ENCODE measurements around the gene DPM1. TPM values are rescaled to one million over a fixed set of nuclear protein-coding genes. Genes with fewer than 3 reads are reported as not detected.

Gene DPM1
- total RNA-seq, 2 donors from 2014 or later, result 56.6 to 64.3 TPM

DNA sequence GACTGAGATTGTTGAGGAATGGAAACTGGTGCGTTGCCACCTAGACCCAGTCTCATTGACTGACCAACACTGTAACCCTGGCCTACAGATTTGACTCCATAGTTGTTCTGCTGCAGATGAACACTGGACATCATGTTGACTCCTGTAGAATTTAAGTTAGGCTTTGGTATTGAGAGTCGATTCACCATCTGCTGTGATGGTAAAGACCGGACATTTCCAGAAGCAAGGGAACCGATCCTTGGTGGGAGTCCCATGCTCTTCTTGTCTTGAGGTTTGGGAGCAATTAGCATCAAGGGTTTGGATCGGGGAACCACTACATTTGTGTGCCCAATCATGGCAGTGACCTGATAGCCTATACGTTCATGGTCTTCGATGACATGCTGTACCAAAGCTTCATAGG lies 64.7 kb downstream of the DPM1 start:
- DNase-seq, result no peak
- no peak for ATAC-seq (replicated peaks in 1 of 2)
- Mint-ChIP-seq H3K27me3 (ENCODE audit: low read depth) (no peaks in the 10 kb centered on the region), H3K9me3 (no peaks in the 10 kb centered on the region), H3K4me3 (no peak overlapping the region), H3K36me3 (ENCODE audit: insufficient read depth in 2 of 2) (peaks cover 16 to 41% of the 10 kb centered on the region in 2 donors), H3K4me1 (ENCODE audit: low read depth) (peaks cover 53% of the 10 kb centered on the region), H3K27ac (no peak overlapping the region)

DNA sequence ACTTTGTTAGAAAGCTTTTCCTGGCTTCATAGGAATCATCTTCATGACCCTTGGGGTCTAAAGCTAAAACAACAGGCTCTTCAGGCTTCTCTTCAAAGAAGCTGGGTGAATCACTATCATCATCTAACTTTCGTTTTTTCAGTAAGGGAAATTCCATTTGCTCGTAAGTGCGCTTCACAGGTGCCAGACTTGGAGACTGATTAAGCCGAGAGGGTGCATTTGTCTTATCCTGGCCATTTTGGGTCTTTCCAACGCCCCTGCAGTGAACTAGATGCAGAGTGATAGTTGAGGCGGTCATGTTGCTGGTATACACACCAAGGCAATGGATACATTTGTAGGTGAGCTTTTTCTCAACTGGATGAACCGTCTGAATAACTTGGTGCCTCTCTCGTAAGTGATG lies 65.9 kb downstream of the DPM1 start:
- ATAC-seq (replicated peaks in 1 of 2), result peak; percentile 45 to 50
- no peaks in the 10 kb centered on the region for H3K27me3 Mint-ChIP-seq (ENCODE audit: low read depth)
- peaks cover 53% of the 10 kb centered on the region for H3K4me1 Mint-ChIP-seq (ENCODE audit: low read depth)
- peaks cover 13 to 35% of the 10 kb centered on the region in 2 donors for H3K36me3 Mint-ChIP-seq (ENCODE audit: insufficient read depth in 2 of 2)
- no peak for DNase-seq
- peak overlapping the region; percentile 89 for H3K27ac Mint-ChIP-seq
- peak overlapping the region in 1 of 2 donors; percentile 68 for H3K4me3 Mint-ChIP-seq
- no peaks in the 10 kb centered on the region for H3K9me3 Mint-ChIP-seq

DNA sequence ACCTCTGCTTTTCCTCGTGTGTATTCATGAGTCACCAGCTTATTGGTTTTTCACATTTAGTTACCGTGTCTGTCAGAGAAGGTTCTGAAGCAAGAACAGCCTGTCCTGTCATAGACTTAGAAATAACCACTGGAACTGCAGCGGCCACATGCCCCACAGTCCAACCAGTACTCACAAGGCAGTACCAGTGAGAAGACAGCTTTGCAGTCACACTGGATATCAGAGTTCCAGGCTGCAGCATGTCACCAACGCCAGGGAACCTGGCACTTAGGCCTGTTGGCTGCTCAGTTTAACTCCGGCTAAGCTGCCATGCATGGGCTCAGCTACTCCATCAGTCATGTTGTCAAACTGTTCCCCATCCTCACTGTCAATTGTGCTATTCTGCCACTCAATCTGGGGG lies 67.2 kb downstream of the DPM1 start:
- ATAC-seq (replicated peaks in 1 of 2) (peak; percentile 36 to 48), DNase-seq (no peak)
- H3K27ac Mint-ChIP-seq, result peak overlapping the region; percentile 89
- H3K4me1 Mint-ChIP-seq (ENCODE audit: low read depth), result peaks cover 47% of the 10 kb centered on the region
- H3K36me3 Mint-ChIP-seq (ENCODE audit: insufficient read depth in 2 of 2), result peaks cover 11 to 32% of the 10 kb centered on the region in 2 donors
- H3K27me3 Mint-ChIP-seq (ENCODE audit: low read depth), result no peaks in the 10 kb centered on the region
- H3K4me3 Mint-ChIP-seq, result no peak overlapping the region
- no peaks in the 10 kb centered on the region for H3K9me3 Mint-ChIP-seq

DNA sequence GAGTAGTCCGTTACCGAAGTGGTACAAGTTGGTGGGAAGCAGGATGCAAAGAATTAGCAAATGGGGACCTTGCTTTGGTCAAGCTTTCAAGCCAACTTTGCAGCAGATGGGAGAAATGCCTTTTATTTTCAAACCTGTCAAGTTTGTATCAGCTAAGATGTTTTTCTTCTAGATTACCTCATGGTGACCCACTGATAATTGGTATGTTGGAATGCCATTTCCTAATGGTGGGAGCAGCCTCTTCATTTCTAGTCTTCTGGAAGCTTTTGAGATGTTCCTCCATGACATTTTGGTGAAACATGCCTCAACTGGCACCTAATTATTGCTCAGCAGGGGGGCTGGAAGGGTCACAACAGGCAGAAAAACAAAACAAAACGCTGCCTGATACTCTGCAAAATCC lies 70.8 kb downstream of the DPM1 start:
- no peaks in the 10 kb centered on the region for H3K27me3 Mint-ChIP-seq (ENCODE audit: low read depth)
- H3K4me3 Mint-ChIP-seq, result no peak overlapping the region
- no peak overlapping the region for H3K27ac Mint-ChIP-seq
- H3K9me3 Mint-ChIP-seq, result no peaks in the 10 kb centered on the region
- H3K4me1 Mint-ChIP-seq (ENCODE audit: low read depth), result peaks cover 20% of the 10 kb centered on the region
- no peak for ATAC-seq (replicated peaks in 1 of 2)
- DNase-seq, result no peak
- peaks cover 5 to 18% of the 10 kb centered on the region in 2 donors for H3K36me3 Mint-ChIP-seq (ENCODE audit: insufficient read depth in 2 of 2)

DNA sequence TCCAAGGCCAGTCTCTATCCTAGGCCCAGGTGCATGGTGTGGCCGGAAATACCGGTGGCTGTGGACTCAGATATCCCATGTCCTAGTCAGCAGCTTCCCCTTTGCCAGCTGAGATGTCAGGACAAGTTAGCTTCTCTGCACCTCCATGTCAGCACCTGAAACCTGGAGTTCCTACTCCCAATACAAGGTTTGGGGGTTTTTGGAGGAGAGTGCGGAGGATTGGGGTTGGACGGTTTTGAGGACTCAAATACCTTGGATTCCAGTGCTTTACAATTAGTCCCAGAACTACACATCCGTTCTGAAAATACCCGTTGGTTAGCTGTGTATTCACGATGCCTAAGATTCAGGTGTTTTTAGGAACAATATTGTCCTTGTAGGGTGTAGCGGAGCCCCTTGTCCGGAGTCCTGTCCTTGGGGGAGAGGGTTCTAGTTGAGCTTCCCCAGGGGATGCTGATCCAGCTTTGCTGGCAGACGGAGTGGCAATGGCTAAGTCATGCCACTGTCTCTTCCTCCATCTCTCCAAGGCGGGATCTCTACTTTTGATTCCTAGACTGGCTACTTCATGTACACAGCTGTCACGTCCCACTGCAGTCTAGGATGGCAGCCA lies 72.0 kb downstream of the DPM1 start:
- no peaks in the 10 kb centered on the region for H3K27me3 Mint-ChIP-seq (ENCODE audit: low read depth)
- ATAC-seq (replicated peaks in 1 of 2) (no peak), DNase-seq (no peak)
- H3K4me3 Mint-ChIP-seq, result no peak overlapping the region
- H3K4me1 Mint-ChIP-seq (ENCODE audit: low read depth), result peaks cover 8% of the 10 kb centered on the region
- no peak overlapping the region for H3K27ac Mint-ChIP-seq
- H3K36me3 Mint-ChIP-seq (ENCODE audit: insufficient read depth in 2 of 2), result peaks cover 0 to 9% of the 10 kb centered on the region in 2 donors
- no peaks in the 10 kb centered on the region for H3K9me3 Mint-ChIP-seq

DNA sequence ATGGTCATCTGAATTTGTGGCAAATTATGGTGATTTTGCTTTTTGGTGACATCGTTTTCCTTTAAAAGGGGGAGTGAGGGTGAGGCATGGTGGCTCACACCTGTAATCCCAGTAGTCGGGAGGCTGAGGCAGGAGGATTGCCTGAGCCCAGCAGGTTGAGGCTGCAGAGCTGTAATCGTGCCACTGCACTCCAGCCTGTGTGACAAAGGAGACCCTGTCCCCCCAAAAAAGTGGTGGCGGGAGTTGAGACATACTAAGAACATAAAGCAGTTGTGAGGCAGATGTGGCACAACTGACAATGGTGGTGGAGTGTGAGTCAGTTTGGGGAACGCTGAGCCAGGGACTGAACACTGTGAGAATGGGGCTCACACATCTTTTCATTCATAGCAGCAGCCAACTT lies 72.6 kb downstream of the DPM1 start:
- no peak for ATAC-seq (replicated peaks in 1 of 2)
- Mint-ChIP-seq H3K4me3 (no peak overlapping the region), H3K4me1 (ENCODE audit: low read depth) (peaks cover 2% of the 10 kb centered on the region), H3K27me3 (ENCODE audit: low read depth) (no peaks in the 10 kb centered on the region), H3K9me3 (no peaks in the 10 kb centered on the region), H3K36me3 (ENCODE audit: insufficient read depth in 2 of 2) (peaks cover 0 to 9% of the 10 kb centered on the region in 2 donors), H3K27ac (no peak overlapping the region)
- DNase-seq, result no peak

DNA sequence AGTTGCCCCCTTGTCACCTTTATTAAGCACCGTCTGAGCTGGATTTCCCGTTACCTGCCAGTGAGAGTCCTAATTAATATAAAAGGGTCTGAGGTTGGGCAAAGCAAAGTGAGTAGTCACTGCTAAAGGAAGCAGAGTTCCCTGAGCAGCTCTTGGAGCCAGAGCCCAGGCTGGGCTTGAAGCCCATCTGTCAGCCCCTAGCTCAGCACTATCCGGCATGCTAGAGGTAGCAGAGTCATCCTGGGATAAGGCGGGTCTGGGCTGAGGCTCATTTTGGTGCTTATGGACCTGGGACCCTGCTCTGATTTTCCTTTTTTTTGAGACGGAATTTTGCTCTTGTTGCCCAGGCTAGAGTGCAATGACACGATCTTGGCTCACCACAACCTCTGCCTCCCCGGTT lies 73.3 kb downstream of the DPM1 start:
- Mint-ChIP-seq H3K27ac (no peak overlapping the region), H3K36me3 (ENCODE audit: insufficient read depth in 2 of 2) (peaks cover 0 to 9% of the 10 kb centered on the region in 2 donors), H3K9me3 (no peaks in the 10 kb centered on the region), H3K27me3 (ENCODE audit: low read depth) (no peaks in the 10 kb centered on the region), H3K4me1 (ENCODE audit: low read depth) (no peaks in the 10 kb centered on the region), H3K4me3 (no peak overlapping the region)
- DNase-seq, result no peak
- no peak for ATAC-seq (replicated peaks in 1 of 2)

Other genes with a start within 250 kb of the DPM1 start
- gene PARD6B, start 227.0 kb downstream of the DPM1 start, total RNA-seq, result 1 to 10 TPM; 4.3 to 5.0 TPM
- gene BCAS4, start 163.5 kb downstream of the DPM1 start, total RNA-seq, result 10 to 100 TPM; 13.6 to 26.7 TPM
- gene ADNP, start 27.1 kb downstream of the DPM1 start, total RNA-seq, result 10 to 100 TPM; 62.3 to 72.2 TPM
- gene MOCS3, start 286 bp upstream of the DPM1 start, total RNA-seq, result 1 to 10 TPM; 4.1 to 4.2 TPM
- gene KCNG1, start 64.6 kb upstream of the DPM1 start, total RNA-seq, result 1 to 10 TPM; 1.6 to 4.0 TPM

Data from activated T-cell treated with anti-CD3 and anti-CD28 coated beads, Interleukin-2, amount 50 U/mL, for 72 hours (primary cell).